HG03342 (cell line): Measurements from ENCODE around the gene TNFSF4.
"Not testable (repeated sequence)": the region's sequence is repeated elsewhere in the genome, so short reads cannot be mapped to it uniquely, and the experiment has no call there.

Experiments
- ATAC-seq: cut with Tn5 transposase; IDR thresholded peaks from one replicate; pipeline ENCODE4 v1.9.1; 2021; ENCODE audit warnings: mild to moderate bottlenecking, moderate library complexity; ENCODE audit not compliant: unreplicated experiment

Gene TNFSF4

GRCh38 chr1:173206816-173207568 is at the start of gene TNFSF4:
TNFSF4 (minus strand) TSS chr1:173207331; CDS start chr1:173207176, 155 bp downstream.
- ATAC-seq, result no peak

GRCh38 chr1:173255214-173255813 is 48.2 kb upstream of the TNFSF4 start:
- ATAC-seq, result no peak

- ATAC-seq, result no peak
Measured at GRCh38 chr1:173253046-173253445, 45.9 kb upstream of the TNFSF4 start.

GRCh38 chr1:173249349-173249748 is 42.2 kb upstream of the TNFSF4 start:
- no peak for ATAC-seq

- ATAC-seq, result no peak
Measured at GRCh38 chr1:173248247-173248940, 41.3 kb upstream of the TNFSF4 start.

- ATAC-seq, result no peak
Measured at GRCh38 chr1:173245892-173246291, 38.8 kb upstream of the TNFSF4 start.

GRCh38 chr1:173243300-173243699 is 36.2 kb upstream of the TNFSF4 start:
- ATAC-seq, result no peak

- no peak for ATAC-seq
Measured at GRCh38 chr1:173241528-173242347, 34.6 kb upstream of the TNFSF4 start.

- no peak for ATAC-seq
Measured at GRCh38 chr1:173240609-173241008, 33.5 kb upstream of the TNFSF4 start.

GRCh38 chr1:173239058-173239457 is 31.9 kb upstream of the TNFSF4 start:
- ATAC-seq, result no peak

- no peak for ATAC-seq
Measured at GRCh38 chr1:173234899-173235298, 27.8 kb upstream of the TNFSF4 start.

GRCh38 chr1:173234434-173234833 is 27.3 kb upstream of the TNFSF4 start:
- not testable (repeated sequence) for ATAC-seq

- not testable (repeated sequence) for ATAC-seq
Measured at GRCh38 chr1:173229031-173229430, 21.9 kb upstream of the TNFSF4 start.

- ATAC-seq, result no peak
Measured at GRCh38 chr1:173224949-173225348, 17.8 kb upstream of the TNFSF4 start.

GRCh38 chr1:173224280-173224892 is 17.3 kb upstream of the TNFSF4 start:
- ATAC-seq, result no peak

GRCh38 chr1:173223031-173223380 is 15.9 kb upstream of the TNFSF4 start:
- ATAC-seq, result no peak

- no peak for ATAC-seq
Measured at GRCh38 chr1:173222149-173223030, 15.3 kb upstream of the TNFSF4 start.

GRCh38 chr1:173220157-173220556 is 13.0 kb upstream of the TNFSF4 start:
- ATAC-seq, result no peak

GRCh38 chr1:173213665-173214064 is 6.5 kb upstream of the TNFSF4 start:
- ATAC-seq, result no peak
